ENCODE results near the gene MSL3B.

Gene MSL3B

DNA sequence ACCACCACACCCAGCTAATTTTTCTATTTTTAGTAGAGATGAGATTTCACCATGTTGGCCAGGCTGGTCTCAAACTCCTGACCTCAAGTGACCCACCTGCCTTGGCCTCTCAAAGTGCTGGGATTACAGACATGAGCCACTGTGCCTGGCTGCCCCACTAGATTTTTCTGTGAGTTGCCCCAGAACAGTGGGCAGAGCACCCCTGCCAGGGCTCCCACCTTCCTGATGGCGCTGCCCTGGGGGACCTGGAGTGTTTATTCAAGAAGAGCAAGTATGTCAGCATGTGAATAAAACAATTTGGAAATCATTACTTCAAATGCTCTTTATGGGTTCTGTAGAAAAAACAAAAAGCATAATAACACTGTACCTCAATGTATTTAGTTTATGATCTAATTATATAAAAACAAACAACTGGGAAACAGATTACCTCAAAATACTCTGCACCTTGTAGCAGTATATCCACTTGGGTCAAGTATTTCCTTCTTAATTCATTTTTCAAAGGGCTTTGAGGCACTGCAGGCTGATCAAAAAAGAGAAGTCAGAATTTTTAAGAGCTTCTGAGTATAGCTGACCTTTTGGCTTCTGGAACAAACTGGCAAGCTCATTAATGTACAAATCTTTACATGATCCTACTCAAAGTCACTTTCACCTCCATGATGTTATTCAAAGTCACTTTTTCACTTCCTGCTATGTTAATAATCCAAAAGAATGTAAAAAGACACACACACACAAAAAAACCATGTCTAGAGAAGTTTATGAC, 22.7 kb downstream of the MSL3B start:
- Mint-ChIP-seq H3K9me3 (no peaks in the 10 kb centered on the region), H3K4me1 (ENCODE audit: low read depth) (peaks cover 3% of the 10 kb centered on the region), H3K27ac (no peak overlapping the region), H3K27me3 (no peaks in the 10 kb centered on the region), H3K36me3 (ENCODE audit: low read depth) (peaks cover 92% of the 10 kb centered on the region), H3K4me3 (no peak overlapping the region)

DNA sequence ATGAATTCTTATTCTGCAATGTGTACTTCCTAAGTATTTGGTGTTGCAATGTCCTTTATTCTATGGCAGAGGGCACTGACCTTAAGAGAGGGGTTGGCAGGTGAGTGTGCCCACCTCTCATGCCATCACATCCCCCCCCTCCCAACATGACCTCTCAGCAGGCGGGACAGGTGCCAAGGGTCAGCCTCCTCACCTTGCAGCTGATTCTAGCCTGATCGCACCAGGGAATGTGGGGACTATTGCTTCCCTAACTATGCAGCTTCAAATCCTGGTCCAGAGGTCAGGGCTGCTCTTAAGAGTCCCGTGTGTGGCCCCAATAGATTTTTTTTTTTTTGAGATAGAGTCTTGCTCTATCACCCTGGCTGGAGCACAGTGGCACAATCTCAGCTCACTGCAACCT, 23.4 kb downstream of the MSL3B start:
- Mint-ChIP-seq H3K9me3 (no peaks in the 10 kb centered on the region), H3K4me3 (no peak overlapping the region), H3K4me1 (ENCODE audit: low read depth) (peaks cover 3% of the 10 kb centered on the region), H3K36me3 (ENCODE audit: low read depth) (peaks cover 94% of the 10 kb centered on the region), H3K27ac (no peak overlapping the region), H3K27me3 (no peaks in the 10 kb centered on the region)

DNA sequence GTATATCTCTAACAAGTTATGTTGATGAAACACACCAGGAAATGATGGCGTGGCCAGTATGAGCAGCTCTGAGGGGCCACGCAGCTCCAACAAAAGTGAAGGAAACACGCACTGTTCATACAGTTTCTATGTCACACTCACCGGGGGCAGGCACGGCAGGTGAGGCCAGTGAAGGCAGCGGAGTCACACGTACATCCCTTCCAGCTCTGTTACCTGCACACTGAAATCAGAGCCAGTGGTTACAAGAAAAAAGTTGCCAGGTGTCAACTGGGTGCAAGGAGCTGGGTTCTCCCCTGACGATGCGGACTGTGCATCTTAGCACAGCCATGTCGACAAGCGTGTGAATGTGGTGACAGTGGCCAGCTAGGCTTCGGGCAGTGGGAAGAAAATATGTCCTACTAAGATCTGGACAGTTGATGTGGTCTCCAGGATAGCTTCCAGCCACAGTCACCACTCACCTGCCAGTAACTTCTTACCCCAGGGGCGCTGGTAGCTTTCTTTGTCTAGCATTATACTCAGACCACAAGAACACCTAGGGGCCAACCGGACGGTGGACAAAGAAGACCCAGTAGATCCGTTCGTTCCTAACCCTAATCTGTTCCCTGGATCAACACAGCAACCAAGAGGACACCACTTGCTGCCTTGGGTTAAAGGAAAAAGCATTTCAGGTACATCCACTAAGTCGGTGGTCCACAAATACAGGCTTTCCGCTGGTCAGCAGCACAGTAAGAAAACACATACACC, 23.9 kb downstream of the MSL3B start:
- no peak overlapping the region for H3K27ac Mint-ChIP-seq
- H3K27me3 Mint-ChIP-seq, result no peaks in the 10 kb centered on the region
- H3K36me3 Mint-ChIP-seq (ENCODE audit: low read depth), result peaks cover 95% of the 10 kb centered on the region
- peaks cover 3% of the 10 kb centered on the region for H3K4me1 Mint-ChIP-seq (ENCODE audit: low read depth)
- H3K9me3 Mint-ChIP-seq, result no peaks in the 10 kb centered on the region
- no peak overlapping the region for H3K4me3 Mint-ChIP-seq

DNA sequence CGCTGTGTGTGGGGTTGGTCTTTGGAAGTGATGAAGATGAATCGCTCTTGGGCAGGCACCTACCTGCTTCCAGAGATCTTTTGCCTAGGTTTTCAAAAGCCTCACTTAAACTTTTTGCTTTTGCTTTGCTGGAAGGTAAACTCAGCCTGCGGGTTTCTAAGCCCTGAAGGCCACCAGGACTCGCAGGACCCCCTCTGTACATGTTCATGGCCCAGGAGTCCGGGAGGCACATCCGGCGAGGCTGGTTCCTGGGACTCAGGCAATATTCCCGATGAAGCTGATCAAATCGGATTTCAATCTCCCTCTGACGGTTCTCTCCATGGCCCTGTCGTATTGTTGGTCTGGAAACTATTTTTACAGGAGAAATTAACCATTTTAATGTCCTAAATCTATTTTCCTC, 27.0 kb downstream of the MSL3B start:
- Mint-ChIP-seq H3K9me3 (no peaks in the 10 kb centered on the region), H3K4me1 (ENCODE audit: low read depth) (peaks cover 3% of the 10 kb centered on the region), H3K36me3 (ENCODE audit: low read depth) (peaks cover 93% of the 10 kb centered on the region), H3K27ac (no peak overlapping the region), H3K27me3 (no peaks in the 10 kb centered on the region), H3K4me3 (no peak overlapping the region)

DNA sequence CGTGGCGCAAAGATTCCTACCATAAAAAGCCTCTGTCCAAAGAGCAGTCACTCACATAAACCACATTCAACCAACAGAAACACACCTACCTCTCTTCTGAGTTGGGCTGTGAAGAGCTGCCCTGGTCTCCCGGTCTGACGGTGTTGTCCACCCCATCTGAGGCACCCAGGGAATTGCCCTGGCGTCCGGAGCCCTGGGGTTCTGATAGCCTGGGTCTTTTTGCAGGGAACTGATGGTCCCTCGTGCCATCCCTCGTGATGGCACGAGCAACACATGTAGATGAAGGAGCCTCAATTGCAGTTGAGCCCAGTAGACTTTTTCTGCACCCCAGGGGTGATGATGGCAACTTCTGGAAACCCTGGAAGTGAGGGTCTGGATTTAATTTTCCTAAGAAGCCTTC, 27.7 kb downstream of the MSL3B start:
- Mint-ChIP-seq H3K27me3 (no peaks in the 10 kb centered on the region), H3K36me3 (ENCODE audit: low read depth) (peaks cover 90% of the 10 kb centered on the region), H3K4me3 (no peak overlapping the region), H3K4me1 (ENCODE audit: low read depth) (no peaks in the 10 kb centered on the region), H3K9me3 (no peaks in the 10 kb centered on the region), H3K27ac (no peak overlapping the region)

DNA sequence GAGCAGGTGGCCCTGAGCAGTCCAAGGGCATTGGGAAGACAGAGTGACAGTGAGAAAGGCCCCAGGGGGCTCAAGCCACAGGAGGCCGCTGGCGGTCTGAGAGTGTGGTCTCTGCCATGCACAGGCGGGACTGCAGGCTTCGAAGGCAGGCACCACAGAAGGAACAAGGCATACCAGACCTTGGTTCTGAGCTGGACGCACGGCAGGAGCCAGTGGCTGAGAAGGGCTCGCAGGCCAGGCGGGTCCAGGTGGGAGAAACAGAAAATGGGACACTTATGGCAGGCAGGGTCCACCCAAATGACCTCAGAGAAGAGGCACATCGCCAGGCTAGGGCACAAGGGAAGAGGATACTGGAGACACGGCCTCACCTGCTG, 28.8 kb downstream of the MSL3B start:
- Mint-ChIP-seq H3K4me1 (ENCODE audit: low read depth) (no peaks in the 10 kb centered on the region), H3K4me3 (no peak overlapping the region), H3K27ac (no peak overlapping the region), H3K36me3 (ENCODE audit: low read depth) (peaks cover 92% of the 10 kb centered on the region), H3K9me3 (no peaks in the 10 kb centered on the region), H3K27me3 (no peaks in the 10 kb centered on the region)

DNA sequence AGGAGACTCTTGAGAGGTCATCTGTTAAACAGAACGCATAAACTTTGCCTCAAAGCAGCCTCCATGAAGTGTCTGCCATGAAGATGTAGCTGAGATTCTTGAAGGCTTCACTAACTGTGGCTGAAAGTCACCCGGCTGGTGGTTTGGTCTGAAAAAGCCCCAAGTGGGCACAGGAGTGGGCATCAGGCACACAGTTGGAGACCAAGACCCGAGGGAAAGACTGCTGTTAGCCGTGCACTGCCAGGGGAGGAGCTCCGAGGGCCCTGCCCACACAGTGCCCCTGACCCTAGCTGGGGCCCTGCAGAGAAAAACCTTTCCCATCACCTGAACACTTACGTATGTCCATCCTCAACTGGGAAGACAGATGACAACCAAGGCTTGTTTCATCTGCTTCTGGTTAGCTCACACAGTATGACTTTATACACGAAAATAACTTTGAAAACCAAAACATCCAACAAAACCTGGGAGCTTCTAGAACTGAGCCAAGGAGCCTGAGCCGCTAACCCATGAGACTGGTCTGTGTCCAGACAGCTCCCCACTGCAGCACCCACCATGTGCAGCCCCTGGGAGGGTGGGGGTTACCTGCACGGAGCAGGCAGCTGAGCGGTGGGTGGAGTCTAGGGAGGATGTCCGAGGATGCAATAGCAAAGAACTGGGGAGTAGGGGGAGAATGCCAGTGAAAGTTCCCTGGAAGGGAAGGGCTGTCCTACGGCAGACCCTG, 29.3 kb downstream of the MSL3B start:
- Mint-ChIP-seq H3K4me1 (ENCODE audit: low read depth) (no peaks in the 10 kb centered on the region), H3K4me3 (no peak overlapping the region), H3K27ac (no peak overlapping the region), H3K36me3 (ENCODE audit: low read depth) (peaks cover 90% of the 10 kb centered on the region), H3K27me3 (no peaks in the 10 kb centered on the region), H3K9me3 (no peaks in the 10 kb centered on the region)

DNA sequence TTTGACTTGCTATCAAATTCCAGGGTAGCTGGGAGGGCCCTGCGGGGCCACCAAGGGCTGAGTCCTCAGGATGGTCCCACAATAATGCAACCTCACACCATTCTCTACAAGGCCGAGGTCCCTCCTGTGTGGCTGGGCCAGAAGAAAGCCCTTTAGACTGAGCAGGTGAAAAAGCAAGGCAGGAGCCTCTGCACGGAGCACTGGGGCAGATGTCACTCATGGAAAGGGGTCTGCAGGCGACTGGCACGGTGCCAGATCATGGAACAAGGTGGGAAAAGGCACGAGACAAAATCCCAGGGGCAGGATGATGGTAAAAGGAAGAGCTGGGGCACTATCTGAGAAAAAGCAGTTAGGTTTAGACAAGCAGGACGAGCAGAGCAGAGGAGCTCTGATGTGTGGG, 29.9 kb downstream of the MSL3B start:
- peaks cover 83% of the 10 kb centered on the region for H3K36me3 Mint-ChIP-seq (ENCODE audit: low read depth)
- no peaks in the 10 kb centered on the region for H3K27me3 Mint-ChIP-seq
- no peaks in the 10 kb centered on the region for H3K4me1 Mint-ChIP-seq (ENCODE audit: low read depth)
- no peaks in the 10 kb centered on the region for H3K9me3 Mint-ChIP-seq
- H3K4me3 Mint-ChIP-seq, result peak overlapping the region; percentile 36
- H3K27ac Mint-ChIP-seq, result peak overlapping the region; percentile 47

DNA sequence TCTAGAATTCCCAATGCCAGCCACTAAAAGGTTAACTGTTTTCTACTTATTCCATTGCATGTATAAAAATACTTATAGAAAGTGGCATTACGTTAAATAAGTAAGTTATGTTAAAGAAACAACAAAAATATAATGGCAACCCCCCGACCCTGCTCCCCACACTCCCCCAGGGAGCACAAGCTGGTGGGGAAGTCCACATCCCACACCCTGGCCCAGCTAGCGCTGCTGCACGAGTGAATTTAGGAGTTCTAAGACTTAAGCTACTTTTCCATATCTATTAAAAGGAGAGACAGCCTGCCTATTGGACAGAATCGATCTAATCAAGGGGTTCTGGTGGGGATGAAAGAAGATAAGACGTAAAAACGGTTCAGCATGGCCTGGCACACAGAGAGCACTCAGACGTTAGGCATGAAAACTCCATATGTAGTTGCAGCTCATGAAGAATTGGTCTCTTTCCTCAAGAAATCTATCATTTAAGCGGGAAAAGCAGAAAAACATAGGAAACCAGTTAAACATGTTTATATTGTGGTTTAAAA, 30.4 kb downstream of the MSL3B start:
- no peaks in the 10 kb centered on the region for H3K4me1 Mint-ChIP-seq (ENCODE audit: low read depth)
- no peak overlapping the region for H3K27ac Mint-ChIP-seq
- no peaks in the 10 kb centered on the region for H3K27me3 Mint-ChIP-seq
- no peaks in the 10 kb centered on the region for H3K9me3 Mint-ChIP-seq
- H3K36me3 Mint-ChIP-seq (ENCODE audit: low read depth), result peaks cover 78% of the 10 kb centered on the region
- no peak overlapping the region for H3K4me3 Mint-ChIP-seq

DNA sequence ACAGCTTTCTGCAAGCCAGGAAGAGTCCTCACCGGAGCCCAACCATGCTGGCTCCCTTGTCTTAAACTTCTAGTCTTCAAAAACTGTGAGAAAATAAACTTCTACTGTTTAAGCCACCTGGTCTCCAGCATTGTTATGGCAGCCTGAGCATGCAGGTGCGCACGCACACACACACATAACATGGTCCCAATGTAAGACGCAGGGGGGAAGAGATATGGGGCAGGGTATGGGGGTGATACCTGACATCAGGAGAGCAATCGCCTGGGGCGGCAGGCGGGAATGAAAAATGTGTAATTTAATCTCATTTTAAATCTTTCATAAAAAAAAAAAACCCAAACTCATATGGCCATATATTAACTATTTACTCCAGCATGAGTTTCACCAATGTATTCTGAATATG, 31.8 kb downstream of the MSL3B start:
- no peaks in the 10 kb centered on the region for H3K27me3 Mint-ChIP-seq
- no peaks in the 10 kb centered on the region for H3K9me3 Mint-ChIP-seq
- H3K36me3 Mint-ChIP-seq (ENCODE audit: low read depth), result peaks cover 66% of the 10 kb centered on the region
- no peak overlapping the region for H3K27ac Mint-ChIP-seq
- no peak overlapping the region for H3K4me3 Mint-ChIP-seq
- H3K4me1 Mint-ChIP-seq (ENCODE audit: low read depth), result no peaks in the 10 kb centered on the region

DNA sequence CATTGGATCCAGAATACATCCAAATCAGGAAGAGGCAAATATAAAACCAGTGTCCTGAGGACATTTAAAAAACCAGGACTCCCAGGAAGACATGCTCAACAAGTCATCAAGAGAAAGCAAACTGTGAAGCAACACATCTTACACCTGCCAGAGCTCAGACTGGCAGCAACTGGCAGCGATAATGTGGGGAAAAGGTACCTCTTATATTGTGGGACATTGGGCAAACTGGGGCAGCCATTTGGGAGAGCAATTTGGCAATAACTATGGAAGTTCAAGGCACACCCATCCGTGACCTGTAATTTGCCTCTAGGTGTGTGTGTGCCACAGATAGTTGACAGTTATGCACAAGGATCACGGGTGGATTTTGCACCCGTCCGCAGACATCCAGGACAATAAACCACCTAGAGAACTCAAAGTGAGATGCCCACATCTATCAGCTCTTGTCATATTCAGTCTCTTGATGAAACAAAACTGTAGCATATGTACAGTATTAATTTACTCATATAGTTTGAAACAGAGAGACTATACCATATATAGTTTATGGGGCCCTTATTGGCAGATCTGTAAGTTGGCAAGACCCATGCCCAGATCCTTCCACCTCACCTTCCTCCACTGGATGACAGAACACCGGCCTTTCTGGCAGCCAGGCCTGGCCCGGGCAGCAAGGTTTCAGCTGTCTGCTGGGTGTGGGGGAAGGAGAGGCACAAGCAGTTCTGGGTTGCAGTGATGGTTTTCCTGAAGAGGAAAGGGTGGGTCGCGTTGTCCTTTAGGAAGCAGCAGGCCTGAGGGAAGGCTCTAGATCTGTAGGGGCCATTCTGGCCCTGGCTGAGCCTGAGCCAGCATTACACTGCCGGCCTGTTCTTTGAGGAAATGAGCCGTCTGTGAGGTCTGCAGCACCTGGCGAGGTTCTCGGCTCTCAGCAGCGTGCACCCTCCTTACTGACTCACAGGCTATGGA, 32.7 kb downstream of the MSL3B start:
- H3K9me3 Mint-ChIP-seq, result no peaks in the 10 kb centered on the region
- no peak overlapping the region for H3K4me3 Mint-ChIP-seq
- no peak overlapping the region for H3K27ac Mint-ChIP-seq
- peaks cover 58% of the 10 kb centered on the region for H3K36me3 Mint-ChIP-seq (ENCODE audit: low read depth)
- H3K4me1 Mint-ChIP-seq (ENCODE audit: low read depth), result no peaks in the 10 kb centered on the region
- no peaks in the 10 kb centered on the region for H3K27me3 Mint-ChIP-seq

DNA sequence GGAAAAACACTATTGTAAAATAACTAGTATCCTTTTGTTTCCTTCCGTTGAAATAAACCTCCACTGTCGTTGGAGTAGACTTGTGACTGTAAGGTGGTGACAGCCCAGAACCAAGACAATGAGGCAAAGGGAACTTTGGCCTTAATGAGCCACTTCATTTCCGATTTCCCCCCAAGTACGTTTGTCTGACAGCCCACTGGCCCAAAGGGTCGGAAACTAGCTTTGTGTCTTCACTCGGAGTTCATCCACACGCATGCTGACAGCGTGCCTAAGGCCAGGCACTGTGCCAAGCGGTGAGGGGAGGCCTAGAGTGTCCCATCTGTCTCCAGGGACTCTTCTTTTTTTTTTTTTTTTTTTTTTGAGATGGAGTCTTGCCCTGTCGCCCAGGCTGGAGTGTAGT, 34.8 kb downstream of the MSL3B start:
- Mint-ChIP-seq H3K27me3 (no peaks in the 10 kb centered on the region), H3K36me3 (ENCODE audit: low read depth) (peaks cover 38% of the 10 kb centered on the region), H3K4me3 (no peak overlapping the region)

DNA sequence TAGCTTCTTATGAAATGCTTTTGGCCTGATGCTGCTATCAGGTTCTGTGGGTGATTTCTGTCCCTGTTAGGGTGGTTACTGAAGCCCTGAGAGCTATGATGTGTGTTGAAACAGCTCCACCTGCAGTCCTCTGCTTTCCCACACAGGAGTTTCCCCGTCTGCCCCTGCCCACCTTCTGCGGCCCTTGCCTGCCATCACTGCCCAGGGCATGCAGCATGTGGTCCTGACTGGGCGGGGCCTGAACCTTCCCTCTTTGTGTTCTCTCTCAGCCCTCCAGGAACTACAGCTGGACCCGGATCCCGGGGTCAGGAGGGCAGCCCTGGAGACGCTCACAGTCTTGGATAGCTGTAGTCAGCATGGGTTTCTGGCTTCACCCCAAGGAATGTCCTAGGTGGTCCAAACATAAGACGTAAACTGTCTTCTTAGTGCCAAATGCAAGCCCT, 35.3 kb downstream of the MSL3B start:
- no peaks in the 10 kb centered on the region for H3K4me1 Mint-ChIP-seq (ENCODE audit: low read depth)
- H3K4me3 Mint-ChIP-seq, result no peak overlapping the region
- H3K9me3 Mint-ChIP-seq, result no peaks in the 10 kb centered on the region
- H3K36me3 Mint-ChIP-seq (ENCODE audit: low read depth), result peaks cover 34% of the 10 kb centered on the region
- no peaks in the 10 kb centered on the region for H3K27me3 Mint-ChIP-seq
- no peak overlapping the region for H3K27ac Mint-ChIP-seq

More for the DNA sequence above, 34.8 kb downstream of the MSL3B start:
- Mint-ChIP-seq H3K4me1 (ENCODE audit: low read depth) (no peaks in the 10 kb centered on the region), H3K9me3 (no peaks in the 10 kb centered on the region), H3K27ac (no peak overlapping the region)

DNA sequence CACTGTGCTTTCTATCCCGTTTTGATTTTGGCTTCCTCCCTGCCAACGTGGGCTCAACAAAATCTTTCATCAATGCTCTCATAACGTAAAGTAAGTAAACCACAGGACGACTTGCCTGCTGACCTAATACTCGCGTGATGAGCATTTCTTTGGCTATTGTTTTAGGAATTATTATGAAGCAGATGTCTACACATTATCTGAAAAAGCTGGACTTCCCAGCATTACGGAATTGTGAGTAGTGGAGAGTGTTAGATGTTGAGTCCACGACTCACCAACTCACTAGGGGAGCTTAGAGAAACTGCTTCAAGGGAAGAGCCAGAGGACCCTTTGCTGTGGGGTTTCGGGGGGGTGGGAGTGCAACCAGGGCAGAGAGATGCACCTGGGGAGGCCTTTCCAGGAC, 35.8 kb downstream of the MSL3B start:
- Mint-ChIP-seq H3K36me3 (ENCODE audit: low read depth) (peaks cover 29% of the 10 kb centered on the region), H3K4me3 (no peak overlapping the region), H3K27ac (no peak overlapping the region), H3K27me3 (no peaks in the 10 kb centered on the region), H3K4me1 (ENCODE audit: low read depth) (no peaks in the 10 kb centered on the region), H3K9me3 (no peaks in the 10 kb centered on the region)
